ENCODE measurements around the gene PXDN. TPM values are rescaled to one million over a fixed set of nuclear protein-coding genes. Genes with fewer than 3 reads are reported as not detected.

The PXDN gene
- total and polyA plus RNA-seq, 10 of the 15 experiments (the other 5 are each of a cell fraction or from before 2014, with no cell fraction given), result 0.12 to 0.69 (median 0.23) TPM; not detected in 5

- TF ChIP-seq EP300 (IDR thresholded peaks at IDR 0.05; ENCODE audit: borderline replicate concordance in 1 of 2, control insufficient read depth in 1 of 2, low read depth in 2 of 2, low read length in 2 of 2) (no peak), E4F1 (IDR thresholded peaks at IDR 0.05; ENCODE audit: borderline replicate concordance, partially characterized antibody) (no peak), HDGF (IDR thresholded peaks at IDR 0.05) (no peak)
These were observed 143.9 kb downstream of the PXDN start (continued) for GRCh38 chr2:1600191-1601066.

- H4K20me1 ChIP-seq (ENCODE audit: control insufficient read depth, insufficient read depth), result no peaks in the 10 kb centered on the region
- ChIA-PET CTCF (no interaction called here), SMC1A (ENCODE audit: uncharacterized antibody, unreplicated experiment) (no interaction called here), RAD21 (ENCODE audit: unreplicated experiment) (no interaction called here), POLR2A (no interaction called here)
- in situ Hi-C loops (cut with MboI), result no loop called here
- no peaks in the 10 kb centered on the region for H3K36me3 ChIP-seq (ENCODE audit: control insufficient read depth in 2 of 2, insufficient read depth in 2 of 2, low read length in 1 of 2)
- DNase-seq (ENCODE audit: low read depth, low spot score) (no peak), ATAC-seq (no peak), FAIRE-seq (no peak)
- H3K79me2 ChIP-seq (ENCODE audit: control insufficient read depth, insufficient read depth, low read length), result no peaks in the 10 kb centered on the region
- H3K4me2 ChIP-seq (ENCODE audit: control insufficient read depth, insufficient read depth), result no peak overlapping the region
- H3K4me3 ChIP-seq, result no peak overlapping the region
- no peaks in the 10 kb centered on the region for H3K4me1 ChIP-seq (ENCODE audit: control insufficient read depth, insufficient read depth, low read length)
- no peak overlapping the region for H3K9ac ChIP-seq (ENCODE audit: control insufficient read depth, insufficient read depth, low read length)
- WGBS (ENCODE audit: insufficient coverage, insufficient replicate concordance, low lambda C conversion rate, missing lambda C conversion rate), result 29% methylated on average over 16 of the region's 17 CpGs
- no TSS peak for BruUV-seq (replicated peaks)
- no peak overlapping the region for H2AFZ ChIP-seq (ENCODE audit: control insufficient read depth, low read depth, low read length)
- intact Hi-C loops (cut with micrococcal nuclease; ENCODE audit: unreplicated experiment), result no loop called here
- no peaks in the 10 kb centered on the region for H3K27me3 ChIP-seq (replicated peaks in 1 of 2; ENCODE audit: control insufficient read depth in 2 of 2, insufficient read depth in 2 of 2, low read length in 1 of 2)
- H3K27ac ChIP-seq (ENCODE audit: control insufficient read depth, insufficient read depth), result no peak overlapping the region
- H3K9me3 ChIP-seq (replicated peaks; ENCODE audit: control insufficient read depth, insufficient read depth, low read length), result no peaks in the 10 kb centered on the region; the same call in 2 of the 3 replicates
- TF ChIP-seq ZNF622 (IDR thresholded peaks at IDR 0.05), result no peak
- no peak for TF ChIP-seq CUX1 (IDR thresholded peaks at IDR 0.05; ENCODE audit: insufficient replicate concordance, low read depth, low read length)
- no peak for TF ChIP-seq POU2F2 (IDR thresholded peaks at IDR 0.05; ENCODE audit: borderline replicate concordance, low read depth, low read length)
- no peak for TF ChIP-seq HCFC1 (IDR thresholded peaks at IDR 0.05; ENCODE audit: low read length)
- TF ChIP-seq ZSCAN29 (IDR thresholded peaks at IDR 0.05), result no peak
- TF ChIP-seq WRNIP1 (IDR thresholded peaks at IDR 0.05; ENCODE audit: borderline replicate concordance, low read depth, low read length), result no peak
- no peak for TF ChIP-seq NFXL1 (IDR thresholded peaks at IDR 0.05; ENCODE audit: borderline replicate concordance)
- TF ChIP-seq GATAD2B (conservative IDR thresholded peaks at IDR 0.05; ENCODE audit: low read depth), result no peak
These were observed 144.8 kb downstream of the PXDN start for GRCh38 chr2:1599301-1600085.

Data from GM12878 (cell line).